ENCODE results near the gene AQP4.

Gene AQP4, protein sequence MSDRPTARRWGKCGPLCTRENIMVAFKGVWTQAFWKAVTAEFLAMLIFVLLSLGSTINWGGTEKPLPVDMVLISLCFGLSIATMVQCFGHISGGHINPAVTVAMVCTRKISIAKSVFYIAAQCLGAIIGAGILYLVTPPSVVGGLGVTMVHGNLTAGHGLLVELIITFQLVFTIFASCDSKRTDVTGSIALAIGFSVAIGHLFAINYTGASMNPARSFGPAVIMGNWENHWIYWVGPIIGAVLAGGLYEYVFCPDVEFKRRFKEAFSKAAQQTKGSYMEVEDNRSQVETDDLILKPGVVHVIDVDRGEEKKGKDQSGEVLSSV

GRCh38 chr18:26865557-26865956, at the start of gene AQP4:
Gene AQP4, minus strand, starts transcription at chr18:26865707. Its CDS starts 18 bp downstream, at chr18:26865689.
- no peak for DNase-seq

DNA sequence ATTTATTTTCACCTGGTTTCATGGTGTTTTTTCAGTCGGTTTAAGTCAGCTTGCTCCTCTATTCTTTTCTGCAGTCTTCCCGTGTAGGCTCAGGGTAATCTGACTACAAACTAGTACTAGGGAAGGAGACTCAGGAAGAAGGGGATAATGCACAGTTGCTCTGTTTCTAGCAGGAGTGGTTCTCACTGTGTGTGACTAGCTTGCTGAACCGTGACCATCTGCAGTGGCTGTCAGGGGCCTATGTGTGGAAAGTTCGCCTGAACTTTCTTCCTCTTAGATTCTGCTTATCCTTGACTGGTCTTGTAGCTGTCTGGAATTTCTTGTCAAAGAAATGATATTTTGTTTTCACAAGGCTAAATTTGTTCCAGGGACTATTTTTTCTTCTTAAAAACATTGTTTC, 46.3 kb upstream of the AQP4 start:
- DNase-seq, result no peak

- no peak for DNase-seq
Observed at GRCh38 chr18:26909599-26910290, 44.2 kb upstream of the AQP4 start.

- DNase-seq, result no peak
Observed at GRCh38 chr18:26908906-26909305, 43.4 kb upstream of the AQP4 start.

DNA sequence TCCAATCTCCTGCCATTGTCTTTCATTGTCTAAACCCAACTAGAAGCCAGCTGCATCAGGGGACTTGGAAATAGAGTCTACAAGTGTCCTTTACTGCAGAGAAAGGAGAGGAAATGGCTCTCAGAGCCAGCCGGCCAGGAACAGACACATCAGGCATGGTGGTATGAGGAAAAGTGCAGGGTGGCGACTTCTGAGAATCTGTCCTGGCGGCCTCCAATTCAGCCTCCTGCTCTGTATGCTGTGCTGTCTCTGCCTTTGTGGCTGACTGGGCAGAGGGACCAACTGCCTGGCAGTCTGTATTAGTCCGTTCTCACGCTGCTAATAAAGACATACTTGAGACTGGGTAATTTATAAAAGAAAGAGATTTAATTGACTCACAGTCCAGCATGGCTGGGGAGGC, 36.8 kb upstream of the AQP4 start:
- no peak for DNase-seq

GRCh38 chr18:26901020-26901419, 35.5 kb upstream of the AQP4 start:
- DNase-seq, result no peak

DNA sequence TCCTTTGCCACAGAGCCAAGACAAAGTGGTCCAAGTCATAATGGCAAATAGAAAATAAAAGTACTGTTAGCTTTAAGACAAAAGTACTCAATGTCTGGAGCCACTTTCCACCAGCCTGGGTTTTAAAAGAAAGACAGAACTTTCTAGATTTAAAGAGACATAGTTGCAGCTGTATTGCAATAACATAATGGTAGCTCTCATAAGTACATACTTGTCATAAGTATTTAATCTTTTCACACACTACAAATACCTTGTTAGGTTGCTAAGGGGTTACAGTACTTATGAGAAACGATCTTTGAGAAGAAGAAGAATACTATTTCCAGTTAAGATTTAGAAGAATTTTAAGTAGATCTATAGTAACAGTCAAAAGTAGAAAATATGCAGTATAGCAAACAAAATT, 28.9 kb upstream of the AQP4 start:
- no peak for DNase-seq

GRCh38 chr18:26893996-26894395, 28.5 kb upstream of the AQP4 start:
- DNase-seq, result no peak

DNA sequence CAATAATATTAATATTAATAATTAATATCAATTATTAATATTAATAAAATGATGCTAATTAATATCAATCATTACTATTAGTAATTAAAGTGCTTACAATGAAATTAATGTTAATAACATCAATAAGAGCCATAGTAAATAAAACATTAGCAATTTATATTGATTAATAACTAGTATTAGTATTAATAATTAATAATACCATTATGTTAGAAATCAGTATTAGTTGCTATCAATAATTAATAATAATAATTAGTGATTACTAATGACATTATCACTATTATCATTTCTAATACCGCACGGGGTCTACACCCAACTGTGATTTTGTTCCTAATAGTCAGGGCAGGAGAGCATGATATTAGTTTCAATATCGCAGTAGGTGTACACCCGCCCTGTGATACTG, 22.8 kb upstream of the AQP4 start:
- no peak for DNase-seq

DNA sequence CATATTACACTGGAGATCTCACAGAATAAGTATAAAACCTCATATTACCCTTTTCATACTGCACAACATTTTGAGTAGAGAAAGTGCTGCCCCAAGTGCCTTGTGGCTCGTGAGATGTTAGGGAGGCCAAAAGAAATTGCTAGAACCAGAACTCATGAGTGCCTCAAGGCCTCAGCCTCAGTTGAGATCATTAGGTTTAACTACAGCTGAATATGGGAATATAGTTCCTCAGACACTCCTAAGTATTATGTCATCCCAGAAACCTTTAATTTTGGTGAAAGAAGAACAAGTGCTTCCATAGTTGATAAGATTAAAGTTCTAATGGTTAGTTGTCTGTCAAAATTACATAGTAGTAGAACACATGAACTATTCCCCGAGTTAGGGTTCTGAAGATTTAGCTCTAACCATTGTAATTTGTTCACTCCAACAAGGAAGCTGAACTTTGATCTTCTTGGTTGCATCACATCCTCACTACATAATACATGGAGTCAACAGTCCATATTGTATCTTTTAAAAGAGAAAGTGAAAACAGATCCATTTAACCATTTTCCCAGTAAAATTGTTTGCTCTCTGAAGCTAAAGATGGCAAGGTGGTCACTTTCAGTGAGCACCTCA, 9.6 kb upstream of the AQP4 start:
- peak; percentile 45 for DNase-seq

- DNase-seq, result no peak
Observed at GRCh38 chr18:26874283-26874682, 8.8 kb upstream of the AQP4 start.

DNA sequence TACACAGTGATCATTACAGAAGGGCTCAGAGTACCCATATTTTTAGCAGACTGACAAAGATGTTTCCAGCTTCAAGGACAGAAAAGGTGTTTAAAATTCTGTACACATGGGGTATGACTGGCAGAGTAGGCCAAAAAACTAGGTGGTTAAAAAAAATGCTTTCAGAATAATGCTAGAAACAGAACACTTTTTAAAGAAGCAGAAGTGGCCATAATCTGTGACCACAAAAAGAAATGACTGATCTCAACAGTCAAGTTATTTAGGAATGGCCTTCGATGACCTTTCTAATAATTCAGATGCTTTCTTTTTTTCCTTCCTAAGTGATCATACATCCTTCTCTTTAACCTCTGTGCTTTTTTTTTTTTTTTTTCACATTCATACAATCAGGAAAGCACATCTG, 4.1 kb upstream of the AQP4 start:
- DNase-seq, result no peak

DNA sequence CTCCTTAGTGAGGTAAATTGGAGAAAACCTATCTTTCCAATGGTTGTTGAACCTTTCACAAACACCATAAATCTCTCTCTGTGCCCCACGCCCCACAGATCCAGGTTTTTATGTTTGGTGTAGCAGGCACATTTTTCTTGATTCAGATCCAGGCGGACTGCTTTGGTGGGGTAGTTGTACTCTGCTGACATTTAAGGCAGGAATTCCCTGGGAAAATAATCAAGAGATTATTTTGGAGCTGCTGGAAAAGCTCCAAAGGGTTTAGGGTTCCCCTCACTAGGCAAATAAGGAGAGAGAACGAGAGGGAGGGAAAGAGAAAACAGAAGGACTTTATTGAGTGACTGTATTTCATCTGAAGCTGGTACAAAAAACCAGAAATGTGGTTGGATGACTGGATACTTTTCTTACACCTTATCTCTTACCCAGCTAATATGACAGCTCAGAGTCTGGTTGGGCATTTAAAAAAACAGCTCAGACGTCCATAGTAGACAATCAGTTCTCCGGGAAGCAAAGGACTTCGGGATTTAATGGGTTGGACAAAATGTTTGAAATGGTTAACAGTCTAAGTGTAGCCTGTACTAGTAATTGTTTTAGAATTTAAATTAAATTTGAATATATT, 3.6 kb upstream of the AQP4 start:
- DNase-seq, result no peak

DNA sequence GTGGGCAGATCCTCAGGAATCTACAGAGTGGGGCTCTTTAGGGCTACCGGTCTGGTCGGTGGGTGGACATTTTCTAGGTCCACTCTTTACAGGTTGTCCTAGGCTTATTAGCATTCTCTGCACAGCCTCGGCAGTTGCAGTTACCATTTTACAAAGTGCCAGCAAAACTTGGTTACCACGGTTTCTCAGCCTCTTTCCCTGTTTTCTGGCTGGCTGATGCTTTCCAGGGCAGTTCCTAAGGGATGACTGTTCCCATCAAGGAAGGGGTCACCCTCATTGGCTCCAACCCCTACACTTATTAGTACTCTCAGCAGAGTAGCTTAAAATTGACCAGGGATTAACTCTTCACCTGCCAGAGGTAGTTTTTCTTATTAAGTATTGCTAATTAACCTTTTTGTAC, 2.0 kb upstream of the AQP4 start:
- no peak for DNase-seq

GRCh38 chr18:26864658-26865057, 849 bp downstream of the AQP4 start:
- no peak for DNase-seq

DNA sequence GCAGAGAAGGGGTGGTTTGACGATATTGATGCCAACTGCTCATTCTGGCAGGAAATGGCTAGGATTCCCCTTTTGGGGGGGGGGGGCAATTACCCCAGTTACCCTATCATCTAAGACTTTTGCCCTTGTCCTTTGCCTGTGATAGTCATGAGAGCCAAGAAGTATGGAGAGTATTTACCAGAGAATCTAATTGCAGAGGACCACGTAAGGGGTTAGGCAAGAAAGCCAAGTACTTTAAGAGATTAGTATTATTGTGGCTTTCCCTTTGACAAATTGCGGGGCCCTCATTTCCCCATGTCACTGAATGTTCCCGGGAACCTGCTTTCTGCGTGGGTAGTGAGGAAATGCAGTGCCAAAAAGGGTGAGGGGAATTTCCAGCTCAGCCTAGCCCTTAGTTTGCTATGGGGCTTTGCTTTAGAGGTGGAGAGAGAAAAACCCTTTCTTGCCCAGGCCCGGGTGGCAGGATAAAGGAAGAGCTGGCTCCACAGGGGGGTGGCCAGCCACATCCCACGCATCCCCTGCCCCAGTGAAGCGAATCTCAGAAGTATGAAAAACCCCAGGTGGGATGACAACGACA, 1.5 kb downstream of the AQP4 start:
- no peak for DNase-seq

DNA sequence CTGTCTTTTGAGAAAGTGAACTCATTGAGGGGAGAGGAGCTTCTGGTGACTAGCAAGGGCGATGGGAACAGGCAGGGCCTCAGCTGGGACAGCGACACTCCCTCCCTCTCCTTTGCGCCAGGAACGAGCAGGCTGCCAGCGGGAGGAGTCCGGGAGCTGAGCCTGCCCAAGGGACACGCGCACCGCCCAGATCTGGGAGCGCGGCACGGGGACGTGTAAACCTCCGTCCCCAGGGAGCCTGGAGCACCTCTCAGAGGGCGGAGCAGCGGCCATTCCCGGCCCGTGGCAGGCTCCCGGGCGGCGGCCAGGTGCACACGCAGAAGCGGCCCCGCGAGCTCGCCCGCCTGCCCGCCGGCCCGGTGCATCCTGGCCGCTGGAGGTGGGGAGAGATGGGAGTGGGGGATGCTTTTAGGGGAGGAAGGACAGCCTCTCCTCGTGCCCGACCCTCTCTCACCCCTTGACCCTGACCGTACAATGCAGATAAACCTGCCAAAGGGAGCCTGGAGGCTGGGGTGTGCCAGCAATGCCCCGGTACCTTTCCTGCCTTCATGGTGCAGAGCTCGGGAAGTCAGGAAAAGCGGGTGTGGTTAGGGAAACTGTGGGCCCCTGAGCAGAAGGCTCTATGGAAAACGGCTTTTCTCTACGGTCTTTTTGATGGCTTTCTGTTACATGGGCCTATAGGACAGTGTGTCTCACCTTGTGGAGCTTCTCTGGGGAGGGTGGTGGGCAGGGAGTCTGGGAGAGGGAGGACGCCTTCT, 2.2 kb downstream of the AQP4 start:
- no peak for DNase-seq

DNA sequence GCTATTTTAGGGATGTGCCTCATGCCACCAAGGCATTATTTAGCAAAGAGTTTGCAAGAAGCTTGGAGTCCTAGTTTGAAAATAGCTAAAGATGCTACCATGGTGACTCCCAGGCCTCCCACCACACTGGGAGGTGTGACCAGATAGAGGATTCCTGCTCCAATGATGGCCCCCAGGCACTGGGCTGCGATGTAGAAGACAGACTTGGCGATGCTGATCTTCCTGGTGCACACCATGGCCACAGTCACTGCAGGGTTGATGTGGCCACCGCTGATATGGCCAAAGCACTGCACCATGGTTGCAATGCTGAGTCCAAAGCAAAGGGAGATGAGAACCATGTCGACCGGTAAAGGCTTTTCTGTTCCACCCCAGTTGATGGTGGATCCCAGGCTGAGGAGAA, 3.4 kb downstream of the AQP4 start:
- no peak for DNase-seq

- DNase-seq, result no peak
Observed at GRCh38 chr18:26854292-26854881, 11.1 kb downstream of the AQP4 start.

GRCh38 chr18:26853401-26853800, 12.1 kb downstream of the AQP4 start:
- no peak for DNase-seq

DNA sequence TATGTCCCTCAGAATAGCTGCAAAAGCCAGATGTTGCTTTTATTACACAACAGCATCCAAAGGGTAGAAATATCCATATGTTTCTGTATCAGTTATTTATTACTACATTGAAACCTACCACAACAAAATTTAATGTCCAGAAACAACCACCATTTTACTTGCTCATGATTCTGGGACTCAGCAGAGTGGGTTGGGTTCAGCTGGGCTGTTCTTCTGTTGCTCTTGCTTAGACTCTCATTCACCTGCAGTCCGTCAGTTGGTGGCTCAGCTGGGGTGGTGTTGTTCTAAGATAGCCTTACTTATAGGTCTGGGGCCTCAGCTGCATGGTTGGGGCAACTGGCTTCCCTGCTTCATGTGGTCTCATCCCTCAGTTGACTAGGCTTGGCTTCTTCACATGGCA, 21.7 kb downstream of the AQP4 start:
- no peak for DNase-seq

GRCh38 chr18:26840965-26841364, 24.5 kb downstream of the AQP4 start:
- DNase-seq, result no peak
